ENCODE data around the gene MALT1.

Gene MALT1

GRCh38 chr18:58780045-58780444 lies 108.8 kb downstream of the MALT1 start:
- Histone ChIP-seq H3K27me3 (ENCODE audit: control insufficient read depth in 5 of 5, insufficient read depth in 4 of 5, low read length in 5 of 5) (no peaks in the 10 kb centered on the region), H3K4me1 (ENCODE audit: control insufficient read depth in 5 of 5, insufficient read depth in 5 of 5, low read length in 5 of 5) (peaks cover 3 to 13% (median 13%) of the 10 kb centered on the region in 5 donors), H3K9ac (ENCODE audit: low read length in 5 of 5) (no peak overlapping the region), H3K4me3 (ENCODE audit: low read depth in 1 of 5, low read length in 5 of 5) (no peak overlapping the region), H3K9me3 (ENCODE audit: control insufficient read depth in 5 of 5, low read length in 5 of 5) (no peaks in the 10 kb centered on the region), H3K27ac (ENCODE audit: low read depth, low read length) (no peak overlapping the region), H3K36me3 (ENCODE audit: control insufficient read depth in 5 of 5, insufficient read depth in 5 of 5, low read length in 5 of 5) (no peaks in the 10 kb centered on the region)

GRCh38 chr18:58781627-58782194 lies 110.4 kb downstream of the MALT1 start:
- peaks cover 2 to 19% (median 9%) of the 10 kb centered on the region in 5 donors for H3K4me1 ChIP-seq (ENCODE audit: control insufficient read depth in 5 of 5, insufficient read depth in 5 of 5, low read length in 5 of 5)
- no peaks in the 10 kb centered on the region for H3K27me3 ChIP-seq (ENCODE audit: control insufficient read depth in 5 of 5, insufficient read depth in 4 of 5, low read length in 5 of 5)
- H3K4me3 ChIP-seq (ENCODE audit: low read depth in 1 of 5, low read length in 5 of 5) = no peak overlapping the region
- H3K9me3 ChIP-seq (ENCODE audit: control insufficient read depth in 5 of 5, low read length in 5 of 5) = no peaks in the 10 kb centered on the region
- no peak overlapping the region for H3K9ac ChIP-seq (ENCODE audit: low read length in 5 of 5)
- H3K36me3 ChIP-seq (ENCODE audit: control insufficient read depth in 5 of 5, insufficient read depth in 5 of 5, low read length in 5 of 5) = no peaks in the 10 kb centered on the region
- no peak overlapping the region for H3K27ac ChIP-seq (ENCODE audit: low read depth, low read length)

GRCh38 chr18:58784601-58785137 lies 113.4 kb downstream of the MALT1 start:
- Histone ChIP-seq H3K9ac (ENCODE audit: low read length in 5 of 5) (no peak overlapping the region), H3K9me3 (ENCODE audit: control insufficient read depth in 5 of 5, low read length in 5 of 5) (no peaks in the 10 kb centered on the region), H3K27ac (ENCODE audit: low read depth, low read length) (no peak overlapping the region), H3K4me1 (ENCODE audit: control insufficient read depth in 5 of 5, insufficient read depth in 5 of 5, low read length in 5 of 5) (peaks cover 0 to 32% (median 15%) of the 10 kb centered on the region in 5 donors), H3K36me3 (ENCODE audit: control insufficient read depth in 5 of 5, insufficient read depth in 5 of 5, low read length in 5 of 5) (no peaks in the 10 kb centered on the region), H3K27me3 (ENCODE audit: control insufficient read depth in 5 of 5, insufficient read depth in 4 of 5, low read length in 5 of 5) (no peaks in the 10 kb centered on the region), H3K4me3 (ENCODE audit: low read depth in 1 of 5, low read length in 5 of 5) (no peak overlapping the region)

GRCh38 chr18:58785171-58785805 lies 114.0 kb downstream of the MALT1 start:
- Histone ChIP-seq H3K27ac (ENCODE audit: low read depth, low read length) (no peak overlapping the region), H3K36me3 (ENCODE audit: control insufficient read depth in 5 of 5, insufficient read depth in 5 of 5, low read length in 5 of 5) (no peaks in the 10 kb centered on the region), H3K4me3 (ENCODE audit: low read depth in 1 of 5, low read length in 5 of 5) (no peak overlapping the region), H3K4me1 (ENCODE audit: control insufficient read depth in 5 of 5, insufficient read depth in 5 of 5, low read length in 5 of 5) (peaks cover 0 to 38% (median 15%) of the 10 kb centered on the region in 5 donors), H3K9ac (ENCODE audit: low read length in 5 of 5) (no peak overlapping the region), H3K27me3 (ENCODE audit: control insufficient read depth in 5 of 5, insufficient read depth in 4 of 5, low read length in 5 of 5) (no peaks in the 10 kb centered on the region), H3K9me3 (ENCODE audit: control insufficient read depth in 5 of 5, low read length in 5 of 5) (no peaks in the 10 kb centered on the region)

GRCh38 chr18:58785870-58786269 lies 114.6 kb downstream of the MALT1 start:
- H3K9ac ChIP-seq (ENCODE audit: low read length in 5 of 5) = no peak overlapping the region
- no peaks in the 10 kb centered on the region for H3K36me3 ChIP-seq (ENCODE audit: control insufficient read depth in 5 of 5, insufficient read depth in 5 of 5, low read length in 5 of 5)
- H3K27ac ChIP-seq (ENCODE audit: low read depth, low read length) = no peak overlapping the region
- no peaks in the 10 kb centered on the region for H3K9me3 ChIP-seq (ENCODE audit: control insufficient read depth in 5 of 5, low read length in 5 of 5)
- H3K4me1 ChIP-seq (ENCODE audit: control insufficient read depth in 5 of 5, insufficient read depth in 5 of 5, low read length in 5 of 5) = peaks cover 0 to 39% (median 15%) of the 10 kb centered on the region in 5 donors
- no peak overlapping the region for H3K4me3 ChIP-seq (ENCODE audit: low read depth in 1 of 5, low read length in 5 of 5)
- no peaks in the 10 kb centered on the region for H3K27me3 ChIP-seq (ENCODE audit: control insufficient read depth in 5 of 5, insufficient read depth in 4 of 5, low read length in 5 of 5)

- Histone ChIP-seq H3K9me3 (ENCODE audit: control insufficient read depth in 5 of 5, low read length in 5 of 5) (no peaks in the 10 kb centered on the region), H3K9ac (ENCODE audit: low read length in 5 of 5) (no peak overlapping the region), H3K27ac (ENCODE audit: low read depth, low read length) (no peak overlapping the region), H3K36me3 (ENCODE audit: control insufficient read depth in 5 of 5, insufficient read depth in 5 of 5, low read length in 5 of 5) (no peaks in the 10 kb centered on the region), H3K4me1 (ENCODE audit: control insufficient read depth in 5 of 5, insufficient read depth in 5 of 5, low read length in 5 of 5) (peaks cover 0 to 35% (median 10%) of the 10 kb centered on the region in 5 donors), H3K4me3 (ENCODE audit: low read depth in 1 of 5, low read length in 5 of 5) (no peak overlapping the region), H3K27me3 (ENCODE audit: control insufficient read depth in 5 of 5, insufficient read depth in 4 of 5, low read length in 5 of 5) (no peaks in the 10 kb centered on the region)
Measured at GRCh38 chr18:58787536-58788149, 116.4 kb downstream of the MALT1 start.

GRCh38 chr18:58788470-58788869 lies 117.2 kb downstream of the MALT1 start:
- H3K36me3 ChIP-seq (ENCODE audit: control insufficient read depth in 5 of 5, insufficient read depth in 5 of 5, low read length in 5 of 5) = no peaks in the 10 kb centered on the region
- H3K27me3 ChIP-seq (ENCODE audit: control insufficient read depth in 5 of 5, insufficient read depth in 4 of 5, low read length in 5 of 5) = no peaks in the 10 kb centered on the region
- H3K9ac ChIP-seq (ENCODE audit: low read length in 5 of 5) = no peak overlapping the region
- peaks cover 0 to 35% (median 10%) of the 10 kb centered on the region in 5 donors for H3K4me1 ChIP-seq (ENCODE audit: control insufficient read depth in 5 of 5, insufficient read depth in 5 of 5, low read length in 5 of 5)
- H3K4me3 ChIP-seq (ENCODE audit: low read depth in 1 of 5, low read length in 5 of 5) = no peak overlapping the region
- H3K9me3 ChIP-seq (ENCODE audit: control insufficient read depth in 5 of 5, low read length in 5 of 5) = no peaks in the 10 kb centered on the region
- H3K27ac ChIP-seq (ENCODE audit: low read depth, low read length) = peak overlapping the region; percentile 42

GRCh38 chr18:58788971-58789875 lies 118.0 kb downstream of the MALT1 start:
- Histone ChIP-seq H3K36me3 (ENCODE audit: control insufficient read depth in 5 of 5, insufficient read depth in 5 of 5, low read length in 5 of 5) (no peaks in the 10 kb centered on the region), H3K27ac (ENCODE audit: low read depth, low read length) (peak overlapping the region; percentile 42), H3K4me3 (ENCODE audit: low read depth in 1 of 5, low read length in 5 of 5) (no peak overlapping the region), H3K9me3 (ENCODE audit: control insufficient read depth in 5 of 5, low read length in 5 of 5) (no peaks in the 10 kb centered on the region), H3K9ac (ENCODE audit: low read length in 5 of 5) (no peak overlapping the region), H3K4me1 (ENCODE audit: control insufficient read depth in 5 of 5, insufficient read depth in 5 of 5, low read length in 5 of 5) (peaks cover 0 to 34% (median 10%) of the 10 kb centered on the region in 5 donors), H3K27me3 (ENCODE audit: control insufficient read depth in 5 of 5, insufficient read depth in 4 of 5, low read length in 5 of 5) (no peaks in the 10 kb centered on the region)

- no peak overlapping the region for H3K9ac ChIP-seq (ENCODE audit: low read length in 5 of 5)
- no peak overlapping the region for H3K4me3 ChIP-seq (ENCODE audit: low read depth in 1 of 5, low read length in 5 of 5)
- no peaks in the 10 kb centered on the region for H3K36me3 ChIP-seq (ENCODE audit: control insufficient read depth in 5 of 5, insufficient read depth in 5 of 5, low read length in 5 of 5)
- H3K9me3 ChIP-seq (ENCODE audit: control insufficient read depth in 5 of 5, low read length in 5 of 5) = no peaks in the 10 kb centered on the region
- H3K27ac ChIP-seq (ENCODE audit: low read depth, low read length) = peak overlapping the region; percentile 42
- H3K27me3 ChIP-seq (ENCODE audit: control insufficient read depth in 5 of 5, insufficient read depth in 4 of 5, low read length in 5 of 5) = no peaks in the 10 kb centered on the region
- peaks cover 0 to 28% (median 6%) of the 10 kb centered on the region in 5 donors for H3K4me1 ChIP-seq (ENCODE audit: control insufficient read depth in 5 of 5, insufficient read depth in 5 of 5, low read length in 5 of 5)
Measured at GRCh38 chr18:58789876-58790240, 118.6 kb downstream of the MALT1 start.

Data from subcutaneous abdominal adipose tissue (tissue), 5 donors.